SK-N-SH treated with all-trans-retinoic acid at 6 μM for 48 hours (cell line): ENCODE data around the gene THY1.

Source experiments
- ATAC-seq: fragments of 200-7000 bp; cut with Tn5 transposase; 3 replicates; pipeline ENCODE4 v1.9.1; 2020; ENCODE audit warnings: mild to moderate bottlenecking, moderate library complexity
- ARNTL ChIP-seq: fragments of 450-650 bp; formaldehyde crosslinking; IDR thresholded peaks from 2 replicates; pipeline ENCODE4 v1.5.0; 2020; ENCODE audit warnings: low read depth, mild to moderate bottlenecking, moderate library complexity, borderline replicate concordance
- BACH2 ChIP-seq: fragments of 250-450 bp; sonication (Bioruptor Pico); IDR thresholded peaks from 2 replicates; pipeline ENCODE4 v1.9.0; 2021; ENCODE audit warnings: mild to moderate bottlenecking, borderline replicate concordance
- CSDC2 ChIP-seq: fragments of 250-450 bp; sonication (Bioruptor Pico); IDR thresholded peaks from 2 replicates; pipeline ENCODE4 v1.5.0; 2020; ENCODE audit warnings: mild to moderate bottlenecking, moderate library complexity
- ESRRG ChIP-seq: fragments of 250-450 bp; sonication (Bioruptor Pico); IDR thresholded peaks from 2 replicates; pipeline ENCODE4 v1.6.1; 2021; ENCODE audit warnings: mild to moderate bottlenecking
- GLIS3 ChIP-seq: fragments of 250-450 bp; sonication (Bioruptor Pico); IDR thresholded peaks from 2 replicates; pipeline ENCODE4 v1.5.0; 2020; ENCODE audit warnings: mild to moderate bottlenecking, moderate library complexity
- ISL1 ChIP-seq: fragments of 250-450 bp; sonication (Bioruptor Pico); IDR thresholded peaks from 2 replicates; pipeline ENCODE4 v2.1.2; 2022; ENCODE audit warnings: mild to moderate bottlenecking, moderate library complexity
- PPARA ChIP-seq: fragments of 250-450 bp; sonication (Bioruptor Pico); IDR thresholded peaks from 2 replicates; pipeline ENCODE4 v1.5.0; 2020; ENCODE audit warnings: mild to moderate bottlenecking, borderline replicate concordance
- SNAI2 ChIP-seq: fragments of 250-450 bp; sonication (Bioruptor Pico); IDR thresholded peaks from 2 replicates; pipeline ENCODE4 v1.5.0; 2020; ENCODE audit warnings: mild to moderate bottlenecking, moderate library complexity
- TCF4 ChIP-seq: fragments of 250-450 bp; sonication (Bioruptor Pico); IDR thresholded peaks from 2 replicates; pipeline ENCODE4 v1.8.0; 2021; ENCODE audit warnings: mild to moderate bottlenecking, moderate library complexity, borderline replicate concordance
- TOX ChIP-seq: fragments of 250-450 bp; sonication (Bioruptor Pico); IDR thresholded peaks from 2 replicates; pipeline ENCODE4 v1.8.0; 2021; ENCODE audit warnings: mild to moderate bottlenecking, moderate library complexity, borderline replicate concordance
- ZC3H10 ChIP-seq: fragments of 250-450 bp; sonication (Bioruptor Pico); IDR thresholded peaks from 2 replicates; pipeline ENCODE4 v1.5.1; 2021; ENCODE audit warnings: mild to moderate bottlenecking, moderate library complexity
- ZFP3 ChIP-seq: fragments of 250-450 bp; sonication (Bioruptor Pico); IDR thresholded peaks from 2 replicates; pipeline ENCODE4 v1.5.0; 2020; ENCODE audit warnings: mild to moderate bottlenecking, moderate library complexity
- ZFP30 ChIP-seq: fragments of 450-650 bp; formaldehyde crosslinking; IDR thresholded peaks from 2 replicates; pipeline ENCODE4 v1.5.0; 2022; ENCODE audit warnings: mild to moderate bottlenecking, moderate library complexity
- ZNF565 ChIP-seq: fragments of 450-650 bp; formaldehyde crosslinking; conservative IDR thresholded peaks from 2 replicates; pipeline ENCODE4 v1.5.0; 2020; ENCODE audit warnings: low read depth, mild to moderate bottlenecking, moderate library complexity
- ZNF70 ChIP-seq: fragments of 450-650 bp; formaldehyde crosslinking; IDR thresholded peaks from 2 replicates; pipeline ENCODE4 v1.5.0; 2020; ENCODE audit warnings: mild to moderate bottlenecking, moderate library complexity
- ZNF8 ChIP-seq: fragments of 450-650 bp; formaldehyde crosslinking; IDR thresholded peaks from 2 replicates; pipeline ENCODE4 v1.5.0; 2020; ENCODE audit warnings: mild to moderate bottlenecking, moderate library complexity
- TF ChIP-seq, protein P1 (sequence below): fragments of 250-450 bp; sonication (Bioruptor Pico); IDR thresholded peaks from 2 replicates; pipeline ENCODE4 v1.5.1; 2021; ENCODE audit warnings: mild to moderate bottlenecking, moderate library complexity
- TF ChIP-seq, protein P2 (sequence below): fragments of 250-450 bp; sonication (Bioruptor Pico); IDR thresholded peaks from 2 replicates; pipeline ENCODE4 v1.8.0; 2020; ENCODE audit warnings: mild to moderate bottlenecking, moderate library complexity, borderline replicate concordance
- TF ChIP-seq, protein P3 (sequence below): fragments of 250-450 bp; sonication (Bioruptor Pico); IDR thresholded peaks from 2 replicates; pipeline ENCODE4 v1.5.0; 2020; ENCODE audit warnings: mild to moderate bottlenecking, moderate library complexity
- TF ChIP-seq, protein P4 (sequence below): fragments of 250-450 bp; sonication (Bioruptor Pico); IDR thresholded peaks from 2 replicates; pipeline ENCODE4 v1.5.1; 2020; ENCODE audit warnings: low read depth, mild to moderate bottlenecking, moderate library complexity

THY1 gene

DNA sequence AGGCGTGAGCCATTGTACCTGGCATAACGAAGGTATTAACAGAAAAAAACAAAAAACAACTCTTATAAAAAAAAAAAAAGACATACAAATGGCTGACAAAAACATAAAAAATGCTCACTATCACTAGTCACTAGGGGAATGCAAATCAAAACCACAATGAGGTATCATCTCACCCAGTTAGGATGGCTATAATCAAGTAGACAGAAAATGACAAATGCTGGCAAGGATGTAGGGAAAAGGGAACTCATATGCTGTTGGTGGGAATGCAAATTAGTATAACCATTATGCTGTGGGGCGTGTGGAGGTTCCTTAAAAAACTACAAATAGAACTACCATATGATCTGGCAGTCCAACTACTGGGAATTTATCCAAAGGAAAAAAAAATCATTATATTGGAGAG, 17.0 kb downstream of the THY1 start:
- TF ChIP-seq, protein P1, sequence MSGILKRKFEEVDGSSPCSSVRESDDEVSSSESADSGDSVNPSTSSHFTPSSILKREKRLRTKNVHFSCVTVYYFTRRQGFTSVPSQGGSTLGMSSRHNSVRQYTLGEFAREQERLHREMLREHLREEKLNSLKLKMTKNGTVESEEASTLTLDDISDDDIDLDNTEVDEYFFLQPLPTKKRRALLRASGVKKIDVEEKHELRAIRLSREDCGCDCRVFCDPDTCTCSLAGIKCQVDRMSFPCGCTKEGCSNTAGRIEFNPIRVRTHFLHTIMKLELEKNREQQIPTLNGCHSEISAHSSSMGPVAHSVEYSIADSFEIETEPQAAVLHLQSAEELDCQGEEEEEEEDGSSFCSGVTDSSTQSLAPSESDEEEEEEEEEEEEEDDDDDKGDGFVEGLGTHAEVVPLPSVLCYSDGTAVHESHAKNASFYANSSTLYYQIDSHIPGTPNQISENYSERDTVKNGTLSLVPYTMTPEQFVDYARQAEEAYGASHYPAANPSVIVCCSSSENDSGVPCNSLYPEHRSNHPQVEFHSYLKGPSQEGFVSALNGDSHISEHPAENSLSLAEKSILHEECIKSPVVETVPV = no peak
- TF ChIP-seq, protein P2, sequence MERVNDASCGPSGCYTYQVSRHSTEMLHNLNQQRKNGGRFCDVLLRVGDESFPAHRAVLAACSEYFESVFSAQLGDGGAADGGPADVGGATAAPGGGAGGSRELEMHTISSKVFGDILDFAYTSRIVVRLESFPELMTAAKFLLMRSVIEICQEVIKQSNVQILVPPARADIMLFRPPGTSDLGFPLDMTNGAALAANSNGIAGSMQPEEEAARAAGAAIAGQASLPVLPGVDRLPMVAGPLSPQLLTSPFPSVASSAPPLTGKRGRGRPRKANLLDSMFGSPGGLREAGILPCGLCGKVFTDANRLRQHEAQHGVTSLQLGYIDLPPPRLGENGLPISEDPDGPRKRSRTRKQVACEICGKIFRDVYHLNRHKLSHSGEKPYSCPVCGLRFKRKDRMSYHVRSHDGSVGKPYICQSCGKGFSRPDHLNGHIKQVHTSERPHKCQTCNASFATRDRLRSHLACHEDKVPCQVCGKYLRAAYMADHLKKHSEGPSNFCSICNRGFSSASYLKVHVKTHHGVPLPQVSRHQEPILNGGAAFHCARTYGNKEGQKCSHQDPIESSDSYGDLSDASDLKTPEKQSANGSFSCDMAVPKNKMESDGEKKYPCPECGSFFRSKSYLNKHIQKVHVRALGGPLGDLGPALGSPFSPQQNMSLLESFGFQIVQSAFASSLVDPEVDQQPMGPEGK = no peak
- TF ChIP-seq ZFP30 (CRISPR knock-in tag) = no peak
- TF ChIP-seq GLIS3 (CRISPR knock-in tag) = no peak
- TF ChIP-seq ZNF565 (CRISPR knock-in tag) = no peak
- no peak for TF ChIP-seq ZNF70 (CRISPR knock-in tag)
- no peak for TF ChIP-seq TCF4
- TF ChIP-seq, protein P3, sequence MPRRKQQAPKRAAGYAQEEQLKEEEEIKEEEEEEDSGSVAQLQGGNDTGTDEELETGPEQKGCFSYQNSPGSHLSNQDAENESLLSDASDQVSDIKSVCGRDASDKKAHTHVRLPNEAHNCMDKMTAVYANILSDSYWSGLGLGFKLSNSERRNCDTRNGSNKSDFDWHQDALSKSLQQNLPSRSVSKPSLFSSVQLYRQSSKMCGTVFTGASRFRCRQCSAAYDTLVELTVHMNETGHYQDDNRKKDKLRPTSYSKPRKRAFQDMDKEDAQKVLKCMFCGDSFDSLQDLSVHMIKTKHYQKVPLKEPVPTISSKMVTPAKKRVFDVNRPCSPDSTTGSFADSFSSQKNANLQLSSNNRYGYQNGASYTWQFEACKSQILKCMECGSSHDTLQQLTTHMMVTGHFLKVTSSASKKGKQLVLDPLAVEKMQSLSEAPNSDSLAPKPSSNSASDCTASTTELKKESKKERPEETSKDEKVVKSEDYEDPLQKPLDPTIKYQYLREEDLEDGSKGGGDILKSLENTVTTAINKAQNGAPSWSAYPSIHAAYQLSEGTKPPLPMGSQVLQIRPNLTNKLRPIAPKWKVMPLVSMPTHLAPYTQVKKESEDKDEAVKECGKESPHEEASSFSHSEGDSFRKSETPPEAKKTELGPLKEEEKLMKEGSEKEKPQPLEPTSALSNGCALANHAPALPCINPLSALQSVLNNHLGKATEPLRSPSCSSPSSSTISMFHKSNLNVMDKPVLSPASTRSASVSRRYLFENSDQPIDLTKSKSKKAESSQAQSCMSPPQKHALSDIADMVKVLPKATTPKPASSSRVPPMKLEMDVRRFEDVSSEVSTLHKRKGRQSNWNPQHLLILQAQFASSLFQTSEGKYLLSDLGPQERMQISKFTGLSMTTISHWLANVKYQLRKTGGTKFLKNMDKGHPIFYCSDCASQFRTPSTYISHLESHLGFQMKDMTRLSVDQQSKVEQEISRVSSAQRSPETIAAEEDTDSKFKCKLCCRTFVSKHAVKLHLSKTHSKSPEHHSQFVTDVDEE (CRISPR knock-in tag) = no peak
- TF ChIP-seq, protein P4, sequence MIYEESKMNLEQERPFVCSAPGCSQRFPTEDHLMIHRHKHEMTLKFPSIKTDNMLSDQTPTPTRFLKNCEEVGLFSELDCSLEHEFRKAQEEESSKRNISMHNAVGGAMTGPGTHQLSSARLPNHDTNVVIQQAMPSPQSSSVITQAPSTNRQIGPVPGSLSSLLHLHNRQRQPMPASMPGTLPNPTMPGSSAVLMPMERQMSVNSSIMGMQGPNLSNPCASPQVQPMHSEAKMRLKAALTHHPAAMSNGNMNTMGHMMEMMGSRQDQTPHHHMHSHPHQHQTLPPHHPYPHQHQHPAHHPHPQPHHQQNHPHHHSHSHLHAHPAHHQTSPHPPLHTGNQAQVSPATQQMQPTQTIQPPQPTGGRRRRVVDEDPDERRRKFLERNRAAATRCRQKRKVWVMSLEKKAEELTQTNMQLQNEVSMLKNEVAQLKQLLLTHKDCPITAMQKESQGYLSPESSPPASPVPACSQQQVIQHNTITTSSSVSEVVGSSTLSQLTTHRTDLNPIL (CRISPR knock-in tag) = no peak
- no peak for TF ChIP-seq ZNF8 (CRISPR knock-in tag)
- peak; percentile 78 for ATAC-seq

DNA sequence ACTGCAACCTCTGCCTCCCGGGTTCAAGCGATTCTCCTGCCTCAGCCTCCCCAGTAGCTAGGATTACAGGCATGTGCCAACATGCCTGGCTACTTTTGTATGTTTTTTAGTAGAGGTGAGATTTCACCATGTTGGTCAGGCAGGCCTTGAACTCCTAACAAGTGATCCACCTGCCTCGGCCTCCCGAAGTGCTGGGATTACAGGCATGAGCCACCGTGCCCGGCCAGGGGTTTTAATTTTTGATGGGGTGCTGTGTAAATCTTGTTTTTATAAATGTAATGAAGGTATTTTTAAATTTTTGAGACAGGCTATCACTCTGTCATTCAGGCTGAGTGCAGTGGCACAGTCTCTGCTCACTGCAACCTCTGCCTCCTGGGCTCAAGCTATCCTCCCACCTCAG, 17.5 kb downstream of the THY1 start:
- 0 out of 3 replicates have a peak, but pooled peaks have one; percentile 16 for ATAC-seq

DNA sequence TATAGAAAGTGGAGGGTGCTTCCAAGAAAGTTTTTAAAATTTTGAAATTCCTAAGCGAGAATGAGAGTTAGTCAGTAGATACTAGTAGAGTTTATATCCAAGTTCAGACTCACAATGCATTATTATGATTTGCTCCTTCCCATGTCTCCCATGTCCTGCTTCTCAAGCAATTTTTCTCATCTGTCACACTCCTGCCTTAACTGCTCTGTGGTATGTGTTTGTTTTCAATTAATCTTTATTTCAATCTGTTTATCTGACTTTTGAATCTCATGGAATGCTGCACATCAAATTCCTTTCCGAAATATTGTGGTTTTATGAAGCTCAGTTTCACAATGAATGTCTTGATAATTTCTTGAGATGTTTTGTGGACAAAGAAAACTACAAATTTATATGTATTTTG, 18.1 kb downstream of the THY1 start:
- peak; percentile 92 for ATAC-seq
- TF ChIP-seq, protein P2 = no peak
- TF ChIP-seq ISL1 = peak; percentile 79

DNA sequence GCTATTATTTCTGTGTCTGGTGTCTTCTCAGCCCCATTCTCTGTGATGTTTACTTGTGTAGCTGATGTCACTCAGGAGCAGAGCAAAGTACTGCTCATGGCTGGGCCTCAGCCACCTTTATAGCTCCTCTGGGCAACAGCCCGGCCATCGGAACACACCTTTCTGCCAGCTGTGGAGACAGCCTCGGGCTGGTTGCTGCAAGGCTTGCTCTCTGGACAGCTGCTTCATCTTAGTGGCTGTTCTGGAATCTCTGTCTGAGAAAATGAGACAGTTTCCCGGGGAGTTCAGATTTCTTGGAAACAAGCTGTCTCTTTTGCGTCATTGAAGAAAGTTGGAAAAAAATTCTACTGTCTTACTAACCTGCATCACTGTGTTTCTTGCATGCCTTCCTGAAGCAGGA, 20.0 kb downstream of the THY1 start:
- ATAC-seq = no peak
- TF ChIP-seq, protein P4 (CRISPR knock-in tag) = no peak
- TF ChIP-seq ISL1 (no peak), TCF4 (no peak), CSDC2 (CRISPR knock-in tag) (no peak), SNAI2 (CRISPR knock-in tag) (no peak), PPARA (CRISPR knock-in tag) (no peak), ESRRG (CRISPR knock-in tag) (no peak), BACH2 (CRISPR knock-in tag) (no peak), ZC3H10 (no peak), ARNTL (CRISPR knock-in tag) (no peak), ZNF565 (CRISPR knock-in tag) (no peak), ZFP30 (CRISPR knock-in tag) (no peak), TOX (CRISPR knock-in tag) (no peak), ZFP3 (CRISPR knock-in tag) (no peak), GLIS3 (CRISPR knock-in tag) (no peak)
- TF ChIP-seq, protein P1 = no peak
- TF ChIP-seq, protein P3 (CRISPR knock-in tag) = no peak
